DOHH2 (cell line): Measurements from ENCODE around the gene NKG7.

Experiments used
- H3F3A ChIP-seq: fragments of 200-600 bp; sonication (generic), shearing (Covaris generic); 2 replicates; pipeline ENCODE4 v1.6.0; 2016; ENCODE audit warnings: antibody characterized with exemption, mild to moderate bottlenecking; ENCODE audit not compliant: control insufficient read depth, insufficient read depth
- H3K27ac ChIP-seq: fragments of 200-600 bp; sonication (generic); 2 replicates; pipeline ENCODE4 v1.5.1; 2014; ENCODE audit warnings: low read depth, mild to moderate bottlenecking, low read length, moderate library complexity
- H3K27me3 ChIP-seq: fragments of 200-600 bp; sonication (generic); 2 replicates; pipeline ENCODE4 v1.6.1; 2014; ENCODE audit warnings: mild to moderate bottlenecking, low read length, mixed read lengths; ENCODE audit not compliant: control insufficient read depth
- H3K36me3 ChIP-seq: fragments of 200-600 bp; sonication (generic); 2 replicates; pipeline ENCODE4 v1.6.1; 2014; ENCODE audit warnings: mild to moderate bottlenecking, low read length, moderate library complexity, mixed read lengths; ENCODE audit not compliant: control insufficient read depth
- H3K4me1 ChIP-seq: fragments of 200-600 bp; sonication (generic); 2 replicates; pipeline ENCODE4 v1.6.1; 2014; ENCODE audit warnings: mild to moderate bottlenecking, low read length, mixed read lengths; ENCODE audit not compliant: control insufficient read depth
- H3K4me2 ChIP-seq: fragments of 200-600 bp; sonication (generic); 2 replicates; pipeline ENCODE4 v1.6.0; 2014; ENCODE audit warnings: mild to moderate bottlenecking, low read length, moderate library complexity
- H3K4me3 ChIP-seq: fragments of 200-600 bp; sonication (generic); 2 replicates; pipeline ENCODE4 v1.5.1; 2014; ENCODE audit warnings: mild to moderate bottlenecking, low read length, mixed read lengths
- H3K79me2 ChIP-seq: fragments of 200-600 bp; sonication (generic); 2 replicates; pipeline ENCODE4 v1.6.1; 2014; ENCODE audit warnings: mild to moderate bottlenecking, low read length, mixed read lengths; ENCODE audit not compliant: control insufficient read depth
- H3K9me2 ChIP-seq: fragments of 200-600 bp; sonication (generic); replicated peaks from 2 replicates; pipeline ENCODE4 v1.6.1; 2014; ENCODE audit warnings: mild to moderate bottlenecking, low read length, mixed read lengths; ENCODE audit not compliant: control insufficient read depth
- H3K9me3 ChIP-seq: fragments of 200-600 bp; sonication (generic); 2 replicates; pipeline ENCODE4 v1.6.1; 2014; ENCODE audit warnings: antibody characterized with exemption, low read length, mixed read lengths; ENCODE audit not compliant: control insufficient read depth, insufficient read depth
- H4K20me1 ChIP-seq: fragments of 200-600 bp; sonication (generic); 2 replicates; pipeline ENCODE4 v1.6.0; 2014; ENCODE audit warnings: low read depth, mild to moderate bottlenecking, antibody characterized with exemption, low read length, moderate library complexity; ENCODE audit not compliant: control insufficient read depth, insufficient read depth
- EZH2phosphoT487 ChIP-seq: fragments of 200-600 bp; sonication (generic); IDR thresholded peaks from 2 replicates; pipeline ENCODE4 v1.6.1; 2017; ENCODE audit warnings: borderline replicate concordance, mild to moderate bottlenecking, antibody characterized with exemption, low read length, moderate library complexity, mixed read lengths
- TF ChIP-seq, protein P1 (sequence below): fragments of 200-600 bp; sonication (generic); IDR thresholded peaks from one replicate; pipeline ENCODE4 v1.5.1; 2014; ENCODE audit warnings: antibody characterized with exemption, mild to moderate bottlenecking, low read depth, low read length; ENCODE audit not compliant: poor library complexity, severe bottlenecking

Gene NKG7

DNA sequence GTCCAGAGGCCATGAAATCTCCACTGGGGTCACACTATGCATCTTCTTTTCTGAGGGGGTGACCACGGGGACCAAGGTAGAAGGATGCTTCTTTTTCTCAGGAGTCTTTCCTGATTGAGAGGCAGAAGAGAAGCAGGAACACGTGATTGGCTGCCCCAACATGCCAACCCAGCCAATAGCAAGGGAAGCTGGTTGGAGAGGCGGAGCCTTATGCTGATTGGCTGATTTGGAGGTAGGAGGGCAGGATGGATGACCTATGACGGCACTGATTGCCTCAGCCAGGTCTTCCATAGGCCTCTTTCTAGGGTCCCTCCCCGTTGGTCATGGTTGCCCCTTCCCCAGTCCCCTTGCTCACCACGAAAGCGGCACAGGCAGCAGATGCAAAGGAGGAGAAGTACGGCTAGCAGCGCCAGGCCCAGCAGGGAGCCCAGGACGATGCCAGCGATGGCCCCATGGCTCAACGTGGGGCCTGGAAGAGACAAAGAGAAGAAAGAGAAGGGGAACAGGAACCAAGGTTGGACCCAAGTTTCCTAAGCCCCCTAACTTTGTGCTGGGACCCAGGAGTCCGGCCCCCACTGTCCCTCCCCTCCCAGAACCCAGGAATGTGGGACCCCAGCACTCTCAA, 38.5 kb downstream of the NKG7 start:
- H3K9me3 ChIP-seq: no peaks in the 10 kb centered on the region
- no peaks in the 10 kb centered on the region for H3F3A ChIP-seq
- H3K4me1 ChIP-seq: peaks cover 5% of the 10 kb centered on the region
- no peak for TF ChIP-seq EZH2phosphoT487
- H3K4me3 ChIP-seq: no peak overlapping the region
- H4K20me1 ChIP-seq: no peaks in the 10 kb centered on the region
- no peaks in the 10 kb centered on the region for H3K27me3 ChIP-seq
- no peak overlapping the region for H3K4me2 ChIP-seq
- H3K9me2 ChIP-seq: no peaks in the 10 kb centered on the region
- no peaks in the 10 kb centered on the region for H3K36me3 ChIP-seq
- H3K79me2 ChIP-seq: no peaks in the 10 kb centered on the region
- H3K27ac ChIP-seq: no peak overlapping the region

DNA sequence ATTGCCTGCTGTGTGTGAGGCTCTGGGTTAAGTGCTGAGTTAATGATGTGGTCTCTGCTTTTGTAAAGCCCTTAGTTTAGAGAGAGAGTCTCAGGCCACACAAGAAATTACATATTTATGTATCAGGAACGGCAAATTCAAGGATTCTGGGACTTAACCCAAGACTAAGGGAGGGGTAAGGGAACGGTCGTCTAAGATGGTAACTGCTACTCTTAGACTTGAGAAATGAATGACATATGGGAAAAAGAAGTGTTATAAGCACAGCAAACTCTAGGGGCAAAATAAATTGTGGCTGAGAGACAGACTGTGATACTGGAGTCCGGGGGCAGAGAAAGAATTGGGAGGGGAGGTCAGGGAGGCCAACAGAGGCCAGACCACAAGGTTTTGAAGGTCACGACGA, 40.7 kb downstream of the NKG7 start:
- Histone ChIP-seq H3K4me2 (no peak overlapping the region), H3K27ac (no peak overlapping the region), H3K9me2 (no peaks in the 10 kb centered on the region), H3F3A (no peaks in the 10 kb centered on the region), H4K20me1 (no peaks in the 10 kb centered on the region), H3K4me1 (no peaks in the 10 kb centered on the region), H3K4me3 (no peak overlapping the region), H3K36me3 (no peaks in the 10 kb centered on the region), H3K27me3 (no peaks in the 10 kb centered on the region), H3K79me2 (no peaks in the 10 kb centered on the region), H3K9me3 (no peaks in the 10 kb centered on the region)
- TF ChIP-seq EZH2phosphoT487: no peak
- TF ChIP-seq, protein P1, sequence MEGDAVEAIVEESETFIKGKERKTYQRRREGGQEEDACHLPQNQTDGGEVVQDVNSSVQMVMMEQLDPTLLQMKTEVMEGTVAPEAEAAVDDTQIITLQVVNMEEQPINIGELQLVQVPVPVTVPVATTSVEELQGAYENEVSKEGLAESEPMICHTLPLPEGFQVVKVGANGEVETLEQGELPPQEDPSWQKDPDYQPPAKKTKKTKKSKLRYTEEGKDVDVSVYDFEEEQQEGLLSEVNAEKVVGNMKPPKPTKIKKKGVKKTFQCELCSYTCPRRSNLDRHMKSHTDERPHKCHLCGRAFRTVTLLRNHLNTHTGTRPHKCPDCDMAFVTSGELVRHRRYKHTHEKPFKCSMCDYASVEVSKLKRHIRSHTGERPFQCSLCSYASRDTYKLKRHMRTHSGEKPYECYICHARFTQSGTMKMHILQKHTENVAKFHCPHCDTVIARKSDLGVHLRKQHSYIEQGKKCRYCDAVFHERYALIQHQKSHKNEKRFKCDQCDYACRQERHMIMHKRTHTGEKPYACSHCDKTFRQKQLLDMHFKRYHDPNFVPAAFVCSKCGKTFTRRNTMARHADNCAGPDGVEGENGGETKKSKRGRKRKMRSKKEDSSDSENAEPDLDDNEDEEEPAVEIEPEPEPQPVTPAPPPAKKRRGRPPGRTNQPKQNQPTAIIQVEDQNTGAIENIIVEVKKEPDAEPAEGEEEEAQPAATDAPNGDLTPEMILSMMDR: no peak

DNA sequence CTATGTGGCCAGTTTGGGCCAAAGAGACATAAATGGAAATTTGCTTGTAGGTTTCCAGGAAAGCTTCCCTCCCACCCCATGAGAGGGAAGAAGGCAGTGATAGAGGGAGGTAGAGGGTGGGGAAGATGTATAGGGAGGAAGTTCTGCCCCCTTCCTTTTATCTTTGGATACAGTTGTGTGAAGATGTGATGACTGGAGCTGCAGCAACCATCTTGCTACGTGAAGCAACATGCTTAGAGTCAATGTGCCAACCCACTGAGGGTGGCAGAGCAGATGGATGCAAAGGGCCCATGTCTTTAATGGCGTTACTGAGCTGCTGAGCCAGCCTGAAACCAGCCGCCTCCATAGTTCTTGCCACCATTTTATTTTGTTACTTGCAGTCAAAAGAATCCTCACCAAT, 41.3 kb downstream of the NKG7 start:
- H3K4me1 ChIP-seq: no peaks in the 10 kb centered on the region
- no peaks in the 10 kb centered on the region for H3K27me3 ChIP-seq
- H3K27ac ChIP-seq: no peak overlapping the region
- H3K9me2 ChIP-seq: no peaks in the 10 kb centered on the region
- no peak for TF ChIP-seq EZH2phosphoT487
- TF ChIP-seq, protein P1: no peak
- H3K36me3 ChIP-seq: no peaks in the 10 kb centered on the region
- no peak overlapping the region for H3K4me2 ChIP-seq
- no peaks in the 10 kb centered on the region for H3K79me2 ChIP-seq
- H3K4me3 ChIP-seq: no peak overlapping the region
- H4K20me1 ChIP-seq: no peaks in the 10 kb centered on the region
- H3F3A ChIP-seq: no peaks in the 10 kb centered on the region
- H3K9me3 ChIP-seq: no peaks in the 10 kb centered on the region

DNA sequence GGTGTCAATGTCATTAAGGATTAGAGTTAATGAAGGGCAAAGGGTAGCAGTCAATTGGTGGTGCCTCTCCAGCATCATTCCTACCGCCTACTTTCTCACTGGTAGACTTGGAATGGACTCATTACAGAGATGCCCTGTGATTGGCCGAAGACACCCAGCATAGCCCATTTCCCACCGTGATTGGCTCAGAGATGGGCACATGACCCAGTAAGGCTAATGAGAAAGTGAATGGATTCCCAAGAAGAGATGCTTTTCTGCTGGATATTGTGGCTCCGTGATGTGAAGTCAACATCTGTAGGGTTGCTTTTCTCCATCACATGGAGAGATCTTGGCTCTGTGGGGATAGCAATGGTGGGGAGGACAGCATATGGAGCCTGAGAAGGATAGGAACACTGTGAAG, 42.1 kb downstream of the NKG7 start:
- no peak overlapping the region for H3K4me3 ChIP-seq
- H3K9me3 ChIP-seq: no peaks in the 10 kb centered on the region
- H3K36me3 ChIP-seq: no peaks in the 10 kb centered on the region
- no peaks in the 10 kb centered on the region for H3K4me1 ChIP-seq
- H4K20me1 ChIP-seq: no peaks in the 10 kb centered on the region
- H3K27ac ChIP-seq: no peak overlapping the region
- H3K9me2 ChIP-seq: no peaks in the 10 kb centered on the region
- no peak for TF ChIP-seq EZH2phosphoT487
- TF ChIP-seq, protein P1: no peak
- H3K27me3 ChIP-seq: no peaks in the 10 kb centered on the region
- H3F3A ChIP-seq: no peaks in the 10 kb centered on the region
- no peaks in the 10 kb centered on the region for H3K79me2 ChIP-seq
- no peak overlapping the region for H3K4me2 ChIP-seq
